Ishikawa (cell line): ENCODE measurements around the gene ARHGAP12.

Experiments used
- CEBPB ChIP-seq: IDR thresholded peaks from 2 replicates; pipeline ENCODE4 v1.6.1; 2012
- CREB1 ChIP-seq: IDR thresholded peaks from 2 replicates; pipeline ENCODE4 v1.6.1; 2012; ENCODE audit warnings: low read depth
- EGR1 ChIP-seq: IDR thresholded peaks from 2 replicates; pipeline ENCODE4 v1.6.1; 2012
- EP300 ChIP-seq: IDR thresholded peaks from 2 replicates; pipeline ENCODE4 v1.6.1; 2012; ENCODE audit warnings: borderline replicate concordance
- FOXM1 ChIP-seq: IDR thresholded peaks from 2 replicates; pipeline ENCODE4 v1.6.1; 2012; ENCODE audit warnings: low read depth, borderline replicate concordance
- NFIC ChIP-seq: IDR thresholded peaks from 2 replicates; pipeline ENCODE4 v1.6.1; 2012
- RAD21 ChIP-seq: IDR thresholded peaks from 2 replicates; pipeline ENCODE4 v1.6.1; 2012; ENCODE audit warnings: low read depth
- TAF1 ChIP-seq: IDR thresholded peaks from 2 replicates; pipeline ENCODE4 v1.6.1; 2012; ENCODE audit warnings: low read depth, mild to moderate bottlenecking
- TCF12 ChIP-seq: IDR thresholded peaks from 2 replicates; pipeline ENCODE4 v1.6.1; 2012; ENCODE audit warnings: low read depth
- TEAD4 ChIP-seq: IDR thresholded peaks from 2 replicates; pipeline ENCODE4 v1.6.1; 2012
- YY1 ChIP-seq: IDR thresholded peaks from 2 replicates; pipeline ENCODE4 v1.6.1; 2012; ENCODE audit warnings: low read depth
- ZBTB7A ChIP-seq: IDR thresholded peaks from 2 replicates; pipeline ENCODE4 v1.6.1; 2012; ENCODE audit warnings: low read depth
- TF ChIP-seq, protein P1 (sequence below): IDR thresholded peaks from 2 replicates; pipeline ENCODE4 v1.6.1; 2012
- TF ChIP-seq, protein P2 (sequence below): IDR thresholded peaks from 2 replicates; pipeline ENCODE4 v1.6.1; 2012; ENCODE audit warnings: low read depth, mild to moderate bottlenecking
- TF ChIP-seq, protein P3 (sequence below): IDR thresholded peaks from 2 replicates; pipeline ENCODE4 v1.6.1; 2012

ARHGAP12 gene

DNA sequence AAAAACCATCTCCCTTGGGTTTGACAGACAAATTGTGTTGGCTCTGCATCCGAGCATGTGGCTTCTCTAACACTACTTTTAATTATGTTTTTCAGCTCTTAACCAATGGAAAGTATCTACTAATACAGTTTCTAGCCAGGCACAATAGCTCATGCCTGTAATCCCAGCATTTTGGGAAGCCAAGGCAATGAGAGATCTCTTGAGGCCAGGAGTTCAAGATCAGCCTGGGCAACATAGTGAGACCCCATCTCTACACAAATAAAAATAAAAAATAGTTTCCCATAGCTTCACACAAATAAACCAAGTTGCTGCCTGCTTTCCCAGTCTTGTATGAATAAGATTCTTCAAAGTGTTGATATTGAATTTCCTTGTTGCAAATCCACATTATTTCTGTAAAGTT lies 13.8 kb upstream of the ARHGAP12 start:
- no peak for TF ChIP-seq TCF12
- TF ChIP-seq ZBTB7A, result no peak
- TF ChIP-seq, protein P1, sequence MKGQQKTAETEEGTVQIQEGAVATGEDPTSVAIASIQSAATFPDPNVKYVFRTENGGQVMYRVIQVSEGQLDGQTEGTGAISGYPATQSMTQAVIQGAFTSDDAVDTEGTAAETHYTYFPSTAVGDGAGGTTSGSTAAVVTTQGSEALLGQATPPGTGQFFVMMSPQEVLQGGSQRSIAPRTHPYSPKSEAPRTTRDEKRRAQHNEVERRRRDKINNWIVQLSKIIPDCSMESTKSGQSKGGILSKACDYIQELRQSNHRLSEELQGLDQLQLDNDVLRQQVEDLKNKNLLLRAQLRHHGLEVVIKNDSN, result no peak
- no peak for TF ChIP-seq TAF1
- TF ChIP-seq CREB1, result no peak
- TF ChIP-seq, protein P2, sequence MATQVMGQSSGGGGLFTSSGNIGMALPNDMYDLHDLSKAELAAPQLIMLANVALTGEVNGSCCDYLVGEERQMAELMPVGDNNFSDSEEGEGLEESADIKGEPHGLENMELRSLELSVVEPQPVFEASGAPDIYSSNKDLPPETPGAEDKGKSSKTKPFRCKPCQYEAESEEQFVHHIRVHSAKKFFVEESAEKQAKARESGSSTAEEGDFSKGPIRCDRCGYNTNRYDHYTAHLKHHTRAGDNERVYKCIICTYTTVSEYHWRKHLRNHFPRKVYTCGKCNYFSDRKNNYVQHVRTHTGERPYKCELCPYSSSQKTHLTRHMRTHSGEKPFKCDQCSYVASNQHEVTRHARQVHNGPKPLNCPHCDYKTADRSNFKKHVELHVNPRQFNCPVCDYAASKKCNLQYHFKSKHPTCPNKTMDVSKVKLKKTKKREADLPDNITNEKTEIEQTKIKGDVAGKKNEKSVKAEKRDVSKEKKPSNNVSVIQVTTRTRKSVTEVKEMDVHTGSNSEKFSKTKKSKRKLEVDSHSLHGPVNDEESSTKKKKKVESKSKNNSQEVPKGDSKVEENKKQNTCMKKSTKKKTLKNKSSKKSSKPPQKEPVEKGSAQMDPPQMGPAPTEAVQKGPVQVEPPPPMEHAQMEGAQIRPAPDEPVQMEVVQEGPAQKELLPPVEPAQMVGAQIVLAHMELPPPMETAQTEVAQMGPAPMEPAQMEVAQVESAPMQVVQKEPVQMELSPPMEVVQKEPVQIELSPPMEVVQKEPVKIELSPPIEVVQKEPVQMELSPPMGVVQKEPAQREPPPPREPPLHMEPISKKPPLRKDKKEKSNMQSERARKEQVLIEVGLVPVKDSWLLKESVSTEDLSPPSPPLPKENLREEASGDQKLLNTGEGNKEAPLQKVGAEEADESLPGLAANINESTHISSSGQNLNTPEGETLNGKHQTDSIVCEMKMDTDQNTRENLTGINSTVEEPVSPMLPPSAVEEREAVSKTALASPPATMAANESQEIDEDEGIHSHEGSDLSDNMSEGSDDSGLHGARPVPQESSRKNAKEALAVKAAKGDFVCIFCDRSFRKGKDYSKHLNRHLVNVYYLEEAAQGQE, result no peak
- TF ChIP-seq EP300, result no peak
- no peak for TF ChIP-seq EGR1
- no peak for TF ChIP-seq NFIC
- TF ChIP-seq CEBPB, result no peak
- TF ChIP-seq YY1, result no peak
- TF ChIP-seq RAD21, result no peak
- no peak for TF ChIP-seq FOXM1
- TF ChIP-seq TEAD4, result no peak
- TF ChIP-seq, protein P3, sequence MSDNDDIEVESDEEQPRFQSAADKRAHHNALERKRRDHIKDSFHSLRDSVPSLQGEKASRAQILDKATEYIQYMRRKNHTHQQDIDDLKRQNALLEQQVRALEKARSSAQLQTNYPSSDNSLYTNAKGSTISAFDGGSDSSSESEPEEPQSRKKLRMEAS, result no peak

DNA sequence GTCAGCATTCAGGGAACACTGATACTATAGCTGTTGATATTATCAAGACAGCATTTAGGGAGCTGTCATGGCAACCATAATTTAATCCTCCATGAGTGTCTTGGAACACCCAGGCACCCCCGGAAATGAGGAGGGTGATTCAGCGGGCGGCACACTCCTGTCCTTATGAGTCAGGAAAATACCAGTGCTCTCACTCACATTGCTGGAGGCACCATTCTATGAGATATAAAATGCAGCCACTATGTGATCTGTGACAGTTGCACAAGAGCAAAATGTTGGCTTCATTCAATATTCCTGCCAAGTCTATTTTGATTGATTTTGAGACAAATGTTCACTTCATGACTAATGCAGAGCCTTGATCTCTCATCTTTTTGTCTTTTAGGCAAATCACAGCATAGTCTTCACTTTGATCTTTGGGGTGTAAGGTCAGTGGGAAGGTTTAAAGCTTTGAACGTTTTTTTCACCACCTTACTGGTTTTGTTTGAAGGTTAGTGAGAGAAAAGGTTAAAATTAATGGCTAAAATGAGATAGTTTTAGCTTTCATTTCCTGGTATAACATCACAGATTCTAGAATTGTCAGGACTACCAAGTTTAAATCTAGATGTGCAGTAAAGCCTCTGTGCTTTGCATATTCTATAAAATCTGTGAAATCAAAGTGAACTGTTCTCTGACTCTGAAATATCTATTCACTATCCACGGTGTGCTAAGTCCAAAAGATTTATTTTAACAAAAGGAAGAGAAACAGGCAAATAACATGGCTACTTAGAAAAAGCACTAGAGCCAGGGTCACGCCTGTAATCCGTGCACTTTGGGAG lies 12.4 kb upstream of the ARHGAP12 start:
- TF ChIP-seq CREB1 (no peak), CEBPB (peak; percentile 82), TCF12 (no peak), EP300 (peak; percentile 50; the same call in 1 of the 2 replicates), NFIC (peak; percentile 53; the same call in 1 of the 2 replicates), TEAD4 (peak; percentile 72)

DNA sequence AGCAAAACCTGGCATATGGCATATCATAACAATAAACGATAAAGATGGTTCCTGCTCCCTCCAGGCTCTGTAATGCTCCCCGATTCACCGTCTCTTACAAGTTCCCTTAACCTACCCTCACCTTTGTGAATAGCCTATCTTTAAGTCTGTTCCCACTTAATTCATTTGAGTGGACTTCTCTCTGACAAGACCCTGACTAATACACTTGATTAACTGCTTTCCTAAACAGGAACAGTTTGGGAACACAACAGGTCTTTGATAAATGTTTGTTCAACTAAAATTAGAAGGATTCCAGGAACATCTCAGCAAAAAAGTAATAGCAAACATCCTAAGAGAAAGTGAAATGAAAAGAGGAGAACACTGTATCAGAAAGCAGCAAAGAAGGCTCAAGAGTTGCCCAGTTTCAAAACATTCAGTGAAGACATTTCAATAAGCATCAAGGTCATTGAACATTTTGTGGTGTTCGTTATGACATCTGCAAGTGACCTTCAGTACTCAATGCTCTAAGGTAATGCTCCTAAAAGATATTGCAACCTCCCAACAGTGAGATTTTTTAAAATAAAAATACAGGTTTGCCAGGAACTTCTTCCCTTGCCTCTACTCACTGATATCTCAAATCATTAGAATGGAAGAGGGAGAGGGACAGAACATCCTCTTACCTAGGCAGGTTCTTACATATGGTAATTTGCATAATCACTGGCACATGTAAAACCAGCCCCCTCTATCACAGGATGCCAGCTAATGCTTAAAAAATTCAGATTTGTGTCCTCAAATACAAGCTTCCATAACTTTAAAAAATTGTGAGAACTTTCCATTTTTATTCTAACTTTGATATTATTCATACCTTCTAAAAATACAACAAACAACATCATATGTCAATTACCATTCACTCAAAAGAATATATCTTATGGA lies 11.4 kb upstream of the ARHGAP12 start:
- TF ChIP-seq RAD21, result no peak
- no peak for TF ChIP-seq EP300
- no peak for TF ChIP-seq YY1
- TF ChIP-seq ZBTB7A, result no peak
- TF ChIP-seq, protein P2, result no peak
- TF ChIP-seq TCF12, result no peak
- TF ChIP-seq NFIC, result no peak
- TF ChIP-seq TAF1, result no peak
- TF ChIP-seq, protein P3, result no peak
- no peak for TF ChIP-seq FOXM1
- no peak for TF ChIP-seq CEBPB
- TF ChIP-seq CREB1, result no peak
- TF ChIP-seq TEAD4, result no peak
- TF ChIP-seq, protein P1, result no peak
- TF ChIP-seq EGR1, result no peak

DNA sequence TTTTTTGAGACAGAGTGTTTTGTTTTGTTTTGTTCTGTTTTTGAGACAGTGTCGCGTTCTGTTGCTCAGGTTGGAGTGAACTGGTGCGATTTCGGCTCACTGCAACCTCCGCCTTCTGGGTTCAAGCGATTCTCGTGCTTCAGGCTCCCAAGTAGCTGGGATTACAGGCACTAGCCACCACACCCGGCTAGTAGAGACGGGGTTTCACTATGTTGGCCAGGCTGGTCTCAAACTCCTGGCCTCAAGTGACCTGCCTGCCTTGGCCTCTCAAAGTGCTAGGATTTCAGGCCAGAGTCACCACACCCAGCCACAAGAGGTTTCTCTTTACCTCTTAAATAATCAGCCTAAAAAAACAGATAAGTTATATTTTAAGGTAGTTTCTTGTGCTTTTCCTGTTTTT lies 8.7 kb upstream of the ARHGAP12 start:
- no peak for TF ChIP-seq ZBTB7A
- TF ChIP-seq NFIC, result no peak
- TF ChIP-seq EGR1, result no peak
- TF ChIP-seq TAF1, result no peak
- TF ChIP-seq CEBPB, result no peak
- TF ChIP-seq RAD21, result no peak

DNA sequence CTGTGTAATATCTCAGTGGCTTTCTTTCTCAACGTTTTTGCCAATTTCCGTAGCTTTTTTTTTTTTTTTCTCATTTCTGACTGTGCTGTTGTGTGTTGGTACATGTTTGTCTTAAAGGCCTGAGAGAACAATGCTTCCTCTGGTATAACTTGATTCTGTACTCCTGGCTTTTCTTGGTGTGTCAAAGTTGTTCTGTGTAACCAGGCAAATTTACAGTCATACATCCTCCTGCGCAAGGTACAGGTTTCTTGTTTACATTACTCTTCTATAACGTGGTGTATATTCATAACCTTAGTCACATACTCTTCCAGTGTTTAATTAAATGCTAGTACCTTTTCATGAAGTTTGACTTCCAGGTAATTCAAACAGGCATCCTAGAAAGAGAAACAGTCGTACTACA lies 8.3 kb upstream of the ARHGAP12 start:
- TF ChIP-seq TEAD4 (no peak), YY1 (no peak), ZBTB7A (no peak), TCF12 (no peak), FOXM1 (no peak), EP300 (no peak), EGR1 (no peak), TAF1 (no peak), CREB1 (no peak), NFIC (no peak), RAD21 (no peak)
- TF ChIP-seq, protein P3, result no peak
- TF ChIP-seq, protein P2, result no peak
